ENCODE results near the gene SFPQ. TPM values are rescaled to one million over a fixed set of nuclear protein-coding genes. Genes with fewer than 3 reads are reported as not detected.
"Not testable (repeated sequence)": the region's sequence is repeated elsewhere in the genome, so short reads cannot be mapped to it uniquely, and the experiment has no call there.

The SFPQ gene
- total RNA-seq, 1 donor, result 152 TPM

GRCh38 chr1:35143737-35144508, 49.0 kb downstream of the SFPQ start:
- no peak overlapping the region for H3K4me3 ChIP-seq (ENCODE audit: low read depth, low read length)
- no peak for TF ChIP-seq CTCF (IDR thresholded peaks at IDR 0.05; ENCODE audit: insufficient read depth, low read length)

GRCh38 chr1:35142728-35143127, 50.2 kb downstream of the SFPQ start:
- not testable (repeated sequence) for H3K4me3 ChIP-seq (ENCODE audit: low read depth, low read length); DNase-seq (ENCODE audit: low read depth)

More at GRCh38 chr1:35143737-35144508, 49.0 kb downstream of the SFPQ start:
- DNase-seq (ENCODE audit: low read depth), result no peak

GRCh38 chr1:35142294-35142693, 50.7 kb downstream of the SFPQ start:
- not testable (repeated sequence) for DNase-seq (ENCODE audit: low read depth); H3K4me3 ChIP-seq (ENCODE audit: low read depth, low read length)

GRCh38 chr1:35137590-35137989, 55.4 kb downstream of the SFPQ start:
- H3K4me3 ChIP-seq (ENCODE audit: low read depth, low read length); DNase-seq (ENCODE audit: low read depth): not testable (repeated sequence)

- TF ChIP-seq CTCF (IDR thresholded peaks at IDR 0.05; ENCODE audit: insufficient read depth, low read length), result no peak
- DNase-seq (ENCODE audit: low read depth), result no peak
- no peak overlapping the region for H3K4me3 ChIP-seq (ENCODE audit: low read depth, low read length)
Measured at GRCh38 chr1:35136780-35137179, 56.2 kb downstream of the SFPQ start.

Small RNA genes lying within 50 kb of the gene (small RNA-seq; reads per million reads assigned to genes)
- not detected for gene RF00019

Other genes starting within 250 kb of the SFPQ start
- gene TMEM35B, start 207.8 kb downstream of the SFPQ start, total RNA-seq (ENCODE audit: low replicate concordance), result 17.8 and 31.6 TPM in 2 replicates
- 11.8 and 24.6 TPM in 2 replicates for gene ZMYM6, start 161.2 kb downstream of the SFPQ start, total RNA-seq (ENCODE audit: low replicate concordance)
- gene ZMYM1, start 113.8 kb downstream of the SFPQ start, total RNA-seq (ENCODE audit: low replicate concordance), result 7.2 and 35.1 TPM in 2 replicates
- 47.8 and 52.2 TPM in 2 replicates for gene ZMYM4, start 75.6 kb upstream of the SFPQ start, total RNA-seq (ENCODE audit: low replicate concordance)